IPS-18c (cell line): ENCODE data around the gene NOD1.

ENCODE experiments used
- H3K4me3 ChIP-seq: 2 replicates; pipeline ENCODE4 v1.7.0; 2013; ENCODE audit warnings: low read depth, mild to moderate bottlenecking, low read length, moderate library complexity; ENCODE audit not compliant: insufficient read depth
- H3K9me3 ChIP-seq: one replicate; pipeline ENCODE4 v1.6.1; 2013; ENCODE audit warnings: mild to moderate bottlenecking, low read length, moderate library complexity; ENCODE audit not compliant: control insufficient read depth, insufficient read depth

The NOD1 gene

GRCh38 chr7:30462179-30462578, 16.4 kb downstream of the NOD1 start:
- no peak overlapping the region for H3K4me3 ChIP-seq
- no peaks in the 10 kb centered on the region for H3K9me3 ChIP-seq

GRCh38 chr7:30460246-30460633, 18.3 kb downstream of the NOD1 start:
- Histone ChIP-seq H3K4me3 (no peak overlapping the region), H3K9me3 (no peaks in the 10 kb centered on the region)

DNA sequence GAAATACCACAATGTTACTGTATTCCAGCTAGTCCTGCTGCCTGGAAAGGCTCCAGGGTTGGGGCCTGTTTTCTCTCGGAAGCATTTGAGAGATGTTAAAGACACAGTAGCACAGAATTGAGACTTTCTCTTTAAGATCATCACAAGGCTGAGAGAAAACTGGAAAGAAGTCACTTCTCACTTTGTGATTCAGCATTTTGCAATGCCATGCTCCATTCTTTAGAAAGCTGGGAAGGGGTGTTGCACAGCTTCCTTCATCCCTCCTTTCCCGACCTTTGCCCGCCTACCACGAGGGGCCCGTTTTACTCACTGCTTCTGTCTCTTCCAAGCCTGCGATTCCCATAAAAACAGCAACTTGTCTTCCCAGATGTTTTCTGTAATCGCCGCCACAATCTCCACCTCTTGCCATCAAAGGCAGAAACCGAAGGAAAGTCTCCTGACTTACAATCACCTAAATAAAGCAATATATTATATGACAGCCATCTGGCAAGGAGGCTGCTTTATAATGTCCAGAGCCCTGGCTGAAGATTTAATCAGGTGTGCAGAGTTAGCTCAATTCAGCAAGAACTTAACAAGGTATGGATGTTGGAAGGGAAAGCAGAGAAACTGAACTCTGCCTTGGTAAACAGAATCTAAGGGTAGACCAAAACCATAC, 18.9 kb downstream of the NOD1 start:
- no peaks in the 10 kb centered on the region for H3K9me3 ChIP-seq
- no peak overlapping the region for H3K4me3 ChIP-seq

- Histone ChIP-seq H3K9me3 (no peaks in the 10 kb centered on the region), H3K4me3 (no peak overlapping the region)
These were observed 20.3 kb downstream of the NOD1 start for GRCh38 chr7:30458311-30458710.

GRCh38 chr7:30453921-30454320, 24.7 kb downstream of the NOD1 start:
- H3K9me3 ChIP-seq = no peaks in the 10 kb centered on the region
- no peak overlapping the region for H3K4me3 ChIP-seq

- Histone ChIP-seq H3K4me3 (no peak overlapping the region), H3K9me3 (no peaks in the 10 kb centered on the region)
These were observed 25.6 kb downstream of the NOD1 start for GRCh38 chr7:30453016-30453415.

- no peak overlapping the region for H3K4me3 ChIP-seq
- no peaks in the 10 kb centered on the region for H3K9me3 ChIP-seq
These were observed 26.2 kb downstream of the NOD1 start for GRCh38 chr7:30452280-30452930.

- no peak overlapping the region; the same call in 1 of the 2 replicates for H3K4me3 ChIP-seq
- no peaks in the 10 kb centered on the region for H3K9me3 ChIP-seq
These were observed 26.9 kb downstream of the NOD1 start for GRCh38 chr7:30451539-30452279.

DNA sequence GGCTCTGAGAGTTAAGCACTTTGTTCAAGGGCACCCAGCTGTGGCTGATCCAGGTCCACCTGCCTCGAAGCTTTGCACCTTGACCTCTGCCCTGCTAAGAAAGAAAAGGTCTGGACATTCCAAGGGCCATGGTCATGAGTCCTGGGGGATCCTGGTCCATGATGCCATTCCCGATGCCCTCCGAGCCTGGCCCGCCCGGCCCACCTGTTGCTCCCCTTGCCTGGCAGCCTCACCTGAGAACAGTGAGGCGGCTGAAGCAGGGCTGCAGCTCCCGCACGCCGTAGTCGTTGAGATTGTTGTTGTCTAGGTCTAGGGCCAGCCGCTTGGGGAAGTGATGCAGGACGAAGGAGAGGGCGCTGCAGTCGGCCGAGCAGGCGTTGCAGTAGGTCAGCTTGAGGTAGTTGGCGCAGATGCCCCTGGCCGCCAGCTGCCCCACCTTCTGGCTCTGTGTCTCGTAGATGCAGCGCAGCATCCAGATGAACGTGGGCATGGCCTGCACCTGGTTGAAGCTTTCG, 27.5 kb downstream of the NOD1 start:
- H3K4me3 ChIP-seq = no peak overlapping the region
- no peaks in the 10 kb centered on the region for H3K9me3 ChIP-seq

DNA sequence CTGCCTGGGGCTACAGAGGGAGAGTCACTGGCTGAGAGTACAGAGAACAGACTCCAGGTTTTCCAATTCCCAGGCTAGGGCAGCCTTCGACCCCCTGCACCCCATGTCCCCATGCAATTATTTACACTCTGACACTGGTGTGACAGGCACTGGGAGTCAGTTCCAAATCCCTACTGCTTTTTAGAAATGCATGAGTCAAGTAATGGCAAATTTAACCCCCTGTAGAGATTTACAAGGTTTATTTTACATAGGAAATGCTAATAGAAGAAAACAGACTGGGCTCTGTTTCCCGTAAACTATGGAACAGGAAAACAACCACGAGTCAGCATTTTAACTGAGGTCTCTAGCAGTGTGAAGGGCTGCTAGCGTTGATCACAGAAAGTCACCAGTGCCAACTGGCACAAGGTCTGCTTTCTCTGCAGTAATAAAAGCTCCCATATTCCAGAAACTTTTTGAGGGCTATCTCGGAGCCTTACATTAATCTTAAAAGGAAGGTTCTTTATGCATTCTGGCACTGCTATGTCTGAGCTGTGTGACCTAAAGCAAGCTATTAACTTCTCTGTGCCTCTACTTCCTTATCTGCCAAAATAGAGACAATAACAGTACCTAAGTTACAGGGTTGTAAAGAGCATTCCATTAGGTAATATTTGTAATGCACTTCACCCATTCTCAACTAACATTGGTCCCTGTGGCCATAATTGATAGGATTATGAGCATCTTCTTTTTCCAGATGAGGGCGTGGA, 28.2 kb downstream of the NOD1 start:
- no peak overlapping the region for H3K4me3 ChIP-seq

GRCh38 chr7:30448461-30449189, 30.0 kb downstream of the NOD1 start:
- no peak overlapping the region for H3K4me3 ChIP-seq
- no peaks in the 10 kb centered on the region for H3K9me3 ChIP-seq

More for the DNA sequence above, 28.2 kb downstream of the NOD1 start:
- no peaks in the 10 kb centered on the region for H3K9me3 ChIP-seq

GRCh38 chr7:30447466-30447865, 31.1 kb downstream of the NOD1 start:
- Histone ChIP-seq H3K4me3 (no peak overlapping the region), H3K9me3 (no peaks in the 10 kb centered on the region)

- Histone ChIP-seq H3K4me3 (no peak overlapping the region), H3K9me3 (no peaks in the 10 kb centered on the region)
These were observed 32.3 kb downstream of the NOD1 start for GRCh38 chr7:30446266-30446665.

DNA sequence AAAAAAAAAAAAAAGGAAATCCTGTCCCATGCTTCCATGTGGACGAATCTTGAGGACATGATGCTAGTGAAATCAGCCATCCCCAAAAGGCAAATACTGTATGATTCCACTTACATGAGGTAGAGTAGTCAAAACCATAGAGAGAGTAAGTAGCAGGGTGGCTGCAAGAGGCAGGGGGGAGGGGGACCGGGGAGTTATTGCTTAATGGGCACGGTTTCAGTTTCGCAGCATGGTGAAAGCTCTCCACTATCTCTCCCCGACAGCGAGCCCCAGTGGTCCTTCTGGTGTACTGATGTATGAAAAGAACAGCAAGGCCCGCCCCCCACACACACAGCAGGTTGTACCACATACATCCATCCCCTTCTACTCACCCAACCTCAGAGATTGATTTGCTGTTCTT, 32.8 kb downstream of the NOD1 start:
- no peak overlapping the region for H3K4me3 ChIP-seq

DNA sequence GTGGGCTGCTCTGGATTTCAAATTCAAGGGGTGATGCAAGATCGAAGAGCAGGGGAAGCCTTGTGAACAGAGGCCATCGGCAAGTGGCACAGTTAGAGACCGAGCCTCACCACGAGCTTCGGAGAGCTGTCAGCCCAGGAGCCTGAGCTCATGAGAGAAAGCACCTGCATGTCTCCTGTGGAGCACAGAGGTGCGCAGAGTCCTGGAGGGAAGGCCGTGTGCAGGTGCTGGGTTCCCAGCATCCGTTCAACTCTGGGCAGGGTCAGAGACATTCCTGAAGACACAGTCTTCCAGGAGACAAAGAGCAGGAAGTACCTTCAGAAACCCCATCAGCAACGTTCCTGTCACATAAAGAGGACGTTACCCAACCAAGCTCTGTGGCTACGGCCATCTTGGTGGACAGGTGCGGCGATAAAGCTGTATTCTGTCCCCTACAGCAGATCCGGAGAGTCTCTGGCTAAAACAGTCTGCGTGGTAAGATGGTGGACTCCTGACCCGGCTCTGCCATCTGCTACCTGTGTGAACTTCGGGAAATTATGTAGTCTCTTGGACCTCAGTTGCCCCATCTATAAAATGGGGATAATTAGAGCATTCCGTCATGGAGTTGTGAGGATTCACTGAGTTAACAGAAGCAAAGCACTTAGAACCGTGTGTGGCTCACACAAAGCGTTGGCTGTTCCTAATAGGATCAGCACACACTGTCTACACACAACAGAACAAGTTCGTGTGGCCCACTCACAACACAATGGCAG, 40.6 kb downstream of the NOD1 start:
- H3K9me3 ChIP-seq = peaks cover 2% of the 10 kb centered on the region

More for the DNA sequence above, 32.8 kb downstream of the NOD1 start:
- H3K9me3 ChIP-seq = no peaks in the 10 kb centered on the region

DNA sequence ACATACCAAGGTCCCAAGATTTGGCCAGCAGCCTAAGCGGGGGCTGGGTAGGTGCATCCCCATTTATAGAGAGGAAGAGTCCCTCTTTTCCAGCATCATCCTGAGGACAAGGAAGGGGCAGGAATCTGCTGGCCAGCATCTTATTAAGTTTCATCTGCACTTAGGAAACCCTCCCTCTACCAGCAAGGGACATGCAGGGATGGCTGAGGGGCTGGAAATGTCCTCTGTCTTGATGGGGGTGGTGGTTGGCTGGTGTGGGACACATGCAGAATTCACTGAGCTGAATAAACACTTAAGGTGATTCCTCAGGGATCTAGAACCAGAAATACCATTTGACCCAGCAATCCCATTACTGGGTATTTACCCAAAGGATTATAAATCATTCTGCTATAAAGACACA, 42.1 kb downstream of the NOD1 start:
- peaks cover 2% of the 10 kb centered on the region for H3K9me3 ChIP-seq
- H3K4me3 ChIP-seq = no peak overlapping the region

More for the DNA sequence above, 40.6 kb downstream of the NOD1 start:
- H3K4me3 ChIP-seq = no peak overlapping the region
